HTERT RPE-1 (cell line): ENCODE data around the gene SOAT2.

ENCODE experiments used
- in situ Hi-C: fragments of 300-500 bp; cut with MboI; formaldehyde crosslinking; loops from 4 replicates; pipeline ENCODE4 v1.14.3; 2020; ENCODE audit warnings: low sequenced_read_pairs

Gene SOAT2

GRCh38 chr12:53102883-53103807, at the start of gene SOAT2:
Gene SOAT2 (plus strand): TSS chr12:53103486. CDS start chr12:53103578, 92 bp downstream.
- in situ Hi-C loops: no loop called here

- in situ Hi-C loops: no loop called here
Observed at GRCh38 chr12:53054112-53054878, 49.0 kb upstream of the SOAT2 start.

GRCh38 chr12:53055471-53056266, 47.6 kb upstream of the SOAT2 start:
- in situ Hi-C loops: no loop called here

GRCh38 chr12:53056296-53056695, 47.0 kb upstream of the SOAT2 start:
- in situ Hi-C loops: no loop called here

GRCh38 chr12:53056901-53057300, 46.4 kb upstream of the SOAT2 start:
- in situ Hi-C loops: no loop called here

- in situ Hi-C loops: no loop called here
Observed at GRCh38 chr12:53057816-53058500, 45.3 kb upstream of the SOAT2 start.

GRCh38 chr12:53058674-53059433, 44.4 kb upstream of the SOAT2 start:
- in situ Hi-C loops: no loop called here

- in situ Hi-C loops: no loop called here
Observed at GRCh38 chr12:53059434-53060063, 43.7 kb upstream of the SOAT2 start.

GRCh38 chr12:53060064-53060720, 43.1 kb upstream of the SOAT2 start:
- in situ Hi-C loops: no loop called here

GRCh38 chr12:53060721-53061276, 42.5 kb upstream of the SOAT2 start:
- in situ Hi-C loops: no loop called here

- in situ Hi-C loops: no loop called here
Observed at GRCh38 chr12:53061404-53062010, 41.8 kb upstream of the SOAT2 start.

- in situ Hi-C loops: no loop called here
Observed at GRCh38 chr12:53062011-53062961, 41.0 kb upstream of the SOAT2 start.

GRCh38 chr12:53062977-53063707, 40.1 kb upstream of the SOAT2 start:
- in situ Hi-C loops: no loop called here

- in situ Hi-C loops: no loop called here
Observed at GRCh38 chr12:53063708-53064612, 39.3 kb upstream of the SOAT2 start.
